Measurements from ENCODE around the gene ADARB1.

DNA sequence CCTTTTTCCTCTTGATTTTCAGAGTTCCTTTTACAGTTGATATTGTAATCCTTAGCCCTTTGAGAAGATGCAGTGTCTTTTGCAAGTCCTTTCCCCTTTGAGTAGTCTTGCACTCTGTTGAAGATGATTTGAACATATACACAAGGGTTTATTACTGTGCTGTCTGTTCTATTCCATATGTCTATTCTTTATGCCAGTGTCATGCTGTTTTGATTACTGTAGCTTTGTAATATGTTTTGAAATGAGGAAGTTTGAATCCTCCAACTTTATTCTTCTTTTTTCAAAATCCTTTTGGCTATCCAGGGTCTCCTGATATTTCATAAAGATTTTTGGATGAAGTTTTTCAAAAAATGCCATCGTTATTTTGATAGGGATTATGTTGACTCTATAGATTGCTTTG lies 112.3 kb downstream of the ADARB1 start:
- TF ChIP-seq, protein P1, sequence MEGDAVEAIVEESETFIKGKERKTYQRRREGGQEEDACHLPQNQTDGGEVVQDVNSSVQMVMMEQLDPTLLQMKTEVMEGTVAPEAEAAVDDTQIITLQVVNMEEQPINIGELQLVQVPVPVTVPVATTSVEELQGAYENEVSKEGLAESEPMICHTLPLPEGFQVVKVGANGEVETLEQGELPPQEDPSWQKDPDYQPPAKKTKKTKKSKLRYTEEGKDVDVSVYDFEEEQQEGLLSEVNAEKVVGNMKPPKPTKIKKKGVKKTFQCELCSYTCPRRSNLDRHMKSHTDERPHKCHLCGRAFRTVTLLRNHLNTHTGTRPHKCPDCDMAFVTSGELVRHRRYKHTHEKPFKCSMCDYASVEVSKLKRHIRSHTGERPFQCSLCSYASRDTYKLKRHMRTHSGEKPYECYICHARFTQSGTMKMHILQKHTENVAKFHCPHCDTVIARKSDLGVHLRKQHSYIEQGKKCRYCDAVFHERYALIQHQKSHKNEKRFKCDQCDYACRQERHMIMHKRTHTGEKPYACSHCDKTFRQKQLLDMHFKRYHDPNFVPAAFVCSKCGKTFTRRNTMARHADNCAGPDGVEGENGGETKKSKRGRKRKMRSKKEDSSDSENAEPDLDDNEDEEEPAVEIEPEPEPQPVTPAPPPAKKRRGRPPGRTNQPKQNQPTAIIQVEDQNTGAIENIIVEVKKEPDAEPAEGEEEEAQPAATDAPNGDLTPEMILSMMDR (IDR thresholded peaks at IDR 0.05): no peak
- TF ChIP-seq EP300 (IDR thresholded peaks at IDR 0.05): no peak

All from ovary (tissue), 3 donors.